A673 (cell line): Measurements from ENCODE around the gene FAM50A. TPM values are rescaled to one million over a fixed set of nuclear protein-coding genes. Genes with fewer than 3 reads are reported as not detected.
A peak's percentile ranks its signal among the peaks of the same experiment; 100 is the strongest.

Experiments used
- BruUV-seq: library from RNA; stranded (reverse); fragments of 400-500 nt; replicated peaks from 2 replicates; lab custom pipeline; 2021; lab: Mats Ljungman, UMichigan
- CTCF ChIA-PET: fragments of 300-600 bp; sonication (Branson Sonifier 250); formaldehyde crosslinking; loops from one replicate; lab custom pipeline; 2022; ENCODE audit warnings: antibody characterized with exemption; lab: Charles Lee
- POLR2A ChIA-PET: fragments of 300-600 bp; sonication (Branson Sonifier 250); formaldehyde crosslinking; loops from one replicate; lab custom pipeline; 2022; ENCODE audit warnings: antibody characterized with exemption; ENCODE audit not compliant: low non-redundant PET; lab: Charles Lee
- DNase-seq: peaks from one replicate; pipeline ENCODE4 v3.0.0-alpha.2; 2015; ENCODE audit warnings: low spot score
- H3K27ac ChIP-seq: fragments of 200-600 bp; sonication (generic); 2 replicates; pipeline ENCODE4 v1.5.1; 2016; ENCODE audit warnings: mixed run types, low read depth, mild to moderate bottlenecking, mixed read lengths, antibody characterized with exemption, low read length; ENCODE audit not compliant: poor library complexity, severe bottlenecking
- H3K27me3 ChIP-seq: fragments of 200-600 bp; sonication (generic); replicated peaks from 2 replicates; pipeline ENCODE4 v1.6.1; 2017; ENCODE audit warnings: mixed run types, low read depth, mild to moderate bottlenecking, mixed read lengths, antibody characterized with exemption, low read length; ENCODE audit not compliant: insufficient read depth, poor library complexity
- H3K36me3 ChIP-seq: fragments of 200-600 bp; sonication (generic); 2 replicates; pipeline ENCODE4 v1.6.1; 2016; ENCODE audit warnings: mixed run types, mild to moderate bottlenecking, mixed read lengths, antibody characterized with exemption, low read length; ENCODE audit not compliant: insufficient read depth, poor library complexity, severe bottlenecking
- H3K4me1 ChIP-seq: fragments of 200-600 bp; sonication (generic); 2 replicates; pipeline ENCODE4 v1.6.1; 2017; ENCODE audit warnings: mixed run types, mild to moderate bottlenecking, mixed read lengths, antibody characterized with exemption, low read length; ENCODE audit not compliant: insufficient read depth, poor library complexity, severe bottlenecking
- H3K4me3 ChIP-seq: fragments of 200-600 bp; sonication (generic); 2 replicates; pipeline ENCODE4 v1.5.1; 2016; ENCODE audit warnings: low read depth, mixed run types, mild to moderate bottlenecking, mixed read lengths, low read length; ENCODE audit not compliant: poor library complexity, severe bottlenecking
- H3K9me3 ChIP-seq: fragments of 200-600 bp; sonication (generic); 2 replicates; pipeline ENCODE4 v1.6.1; 2016; ENCODE audit warnings: mixed run types, low read depth, mild to moderate bottlenecking, mixed read lengths, antibody characterized with exemption, low read length; ENCODE audit not compliant: poor library complexity, severe bottlenecking
- CTCF ChIP-seq: fragments of 300-800, 200-600 bp; sonication (generic); conservative IDR thresholded peaks from 2 replicates; pipeline ENCODE4 v1.5.1; 2017; ENCODE audit warnings: low read depth, mild to moderate bottlenecking, antibody characterized with exemption, low read length, moderate library complexity, mixed read lengths
- EZH2 ChIP-seq: fragments of 200-600 bp; sonication (generic); IDR thresholded peaks from 2 replicates; pipeline ENCODE4 v1.6.1; 2017; ENCODE audit warnings: borderline replicate concordance, low read depth, mild to moderate bottlenecking, mixed read lengths, antibody characterized with exemption, low read length; ENCODE audit not compliant: poor library complexity, severe bottlenecking
- intact Hi-C: fragments of 100-400 bp; cut with micrococcal nuclease; formaldehyde crosslinking; loops from one replicate; pipeline ENCODE4 v1.10.0; 2022; ENCODE audit not compliant: unreplicated experiment
- total RNA-seq: library from RNA; stranded (reverse); gene quantifications from 2 replicates; pipeline ENCODE4 v1.2.3, GENCODE V29; 2021

Gene FAM50A
- total RNA-seq, 1 experiment from 2014 or later = 83.7 TPM

- Histone ChIP-seq H3K27ac (peak overlapping the region; percentile 72), H3K27me3 (no peaks in the 10 kb centered on the region), H3K36me3 (peaks cover 11% of the 10 kb centered on the region), H3K9me3 (no peaks in the 10 kb centered on the region), H3K4me3 (peak overlapping the region; percentile 58), H3K4me1 (peaks cover 5% of the 10 kb centered on the region)
- intact Hi-C loops = no loop called here
- TF ChIP-seq CTCF (no peak), EZH2 (no peak)
- BruUV-seq = no TSS peak
- POLR2A ChIA-PET = no interaction called here
- DNase-seq = no peak
- CTCF ChIA-PET = no interaction called here
These were observed 42.1 kb downstream of the FAM50A start for GRCh38 chrX:154486052-154486395.

GRCh38 chrX:154486396-154487207 is 42.7 kb downstream of the FAM50A start, which contains the start of gene UBL4A:
Gene UBL4A, minus strand, starts transcription at chrX:154486615. Its CDS starts 31 bp downstream, at chrX:154486584.
- H3K36me3 ChIP-seq = peaks cover 11% of the 10 kb centered on the region
- peak within 1 kb of the TSS; percentile 58 for H3K4me3 ChIP-seq
- POLR2A ChIA-PET = no interaction called here
- CTCF ChIA-PET = no interaction called here
- intact Hi-C loops = no loop called here
- TF ChIP-seq EZH2 (no peak), CTCF (no peak)
- DNase-seq = peak; percentile 49
- no peaks in the 10 kb centered on the region for H3K27me3 ChIP-seq
- peak within 1 kb of the TSS; percentile 72 for H3K27ac ChIP-seq
- no peaks in the 10 kb centered on the region for H3K9me3 ChIP-seq
- peaks cover 5% of the 10 kb centered on the region for H3K4me1 ChIP-seq
- BruUV-seq = no TSS peak

- peaks cover 5% of the 10 kb centered on the region for H3K4me1 ChIP-seq
- H3K4me3 ChIP-seq = no peak overlapping the region
- H3K27me3 ChIP-seq = no peaks in the 10 kb centered on the region
- DNase-seq = no peak
- H3K27ac ChIP-seq = no peak overlapping the region
- TF ChIP-seq CTCF = no peak
- no peak for TF ChIP-seq EZH2
- intact Hi-C loops = no loop called here
- CTCF ChIA-PET = no interaction called here
- peaks cover 11% of the 10 kb centered on the region for H3K36me3 ChIP-seq
- POLR2A ChIA-PET = no interaction called here
- H3K9me3 ChIP-seq = no peaks in the 10 kb centered on the region
- BruUV-seq = no TSS peak
These were observed 43.8 kb downstream of the FAM50A start for GRCh38 chrX:154487518-154488290.
